GM13976 (cell line): ENCODE results near the gene DCAF4.

Experiments used
- DNase-seq: peaks from one replicate; pipeline ENCODE4 v3.0.0; 2012; ENCODE audit warnings: low spot score
- CTCF ChIP-seq: IDR thresholded peaks from 2 replicates; pipeline ENCODE4 v1.5.1; 2012; ENCODE audit warnings: borderline replicate concordance, mild to moderate bottlenecking; ENCODE audit not compliant: insufficient read depth; ENCODE audit errors: extremely low read depth, missing control alignments, control extremely low read depth
- in situ Hi-C: fragments of 300-500 bp; cut with MboI; formaldehyde crosslinking; loops from one replicate; pipeline ENCODE4 v1.12.0; 2022; ENCODE audit warnings: low sequenced_read_pairs, mixed read lengths, inconsistent platforms; ENCODE audit not compliant: unreplicated experiment

Gene DCAF4

GRCh38 chr14:72926292-72927028, at the start of gene DCAF4:
DCAF4 (plus strand) TSS chr14:72926464; CDS start chr14:72937979, 11,515 bp downstream.
- in situ Hi-C loops, result no loop called here
- DNase-seq, result peak; percentile 99
- no peak for TF ChIP-seq CTCF

GRCh38 chr14:72876710-72877063, 49.6 kb upstream of the DCAF4 start:
- DNase-seq, result no peak
- TF ChIP-seq CTCF, result no peak
- in situ Hi-C loops, result no loop called here

GRCh38 chr14:72878746-72879145, 47.5 kb upstream of the DCAF4 start:
- in situ Hi-C loops, result no loop called here
- TF ChIP-seq CTCF, result no peak

GRCh38 chr14:72879431-72879830, 46.8 kb upstream of the DCAF4 start:
- no peak for TF ChIP-seq CTCF
- in situ Hi-C loops, result no loop called here
- no peak for DNase-seq

More at GRCh38 chr14:72878746-72879145, 47.5 kb upstream of the DCAF4 start:
- no peak for DNase-seq

GRCh38 chr14:72880164-72880563, 46.1 kb upstream of the DCAF4 start:
- in situ Hi-C loops, result no loop called here
- no peak for TF ChIP-seq CTCF
- no peak for DNase-seq

GRCh38 chr14:72880820-72881219, 45.4 kb upstream of the DCAF4 start:
- in situ Hi-C loops, result no loop called here
- TF ChIP-seq CTCF, result no peak
- DNase-seq, result no peak

GRCh38 chr14:72881543-72881942, 44.7 kb upstream of the DCAF4 start:
- TF ChIP-seq CTCF, result no peak
- in situ Hi-C loops, result no loop called here

More at GRCh38 chr14:72881543-72881942, 44.7 kb upstream of the DCAF4 start:
- no peak for DNase-seq
